Measurements from ENCODE around the gene ZNF2. TPM values are rescaled to one million over a fixed set of nuclear protein-coding genes. Genes with fewer than 3 reads are reported as not detected.

Gene ZNF2
- total and polyA plus RNA-seq, 2 of the 13 experiments (the other 11 are each of a cell fraction or from before 2014, with no cell fraction given): 4.3 to 6.1 TPM

- no peak for TF ChIP-seq NR3C1 (CRISPR knock-in tag; IDR thresholded peaks at IDR 0.05)
- TF ChIP-seq ZNF780A (CRISPR knock-in tag; IDR thresholded peaks at IDR 0.05): peak; percentile 87; the same call in 1 of the 2 replicates
- TF ChIP-seq ZNF619 (CRISPR knock-in tag; IDR thresholded peaks at IDR 0.05): peak; percentile 98
- 0 out of 2 replicates have a peak, but pooled peaks have one; percentile 11 for TF ChIP-seq ZNF546 (CRISPR knock-in tag; conservative IDR thresholded peaks at IDR 0.05)
- peak; percentile 21; the same call in 1 of the 2 replicates for TF ChIP-seq GFI1 (CRISPR knock-in tag; IDR thresholded peaks at IDR 0.05; ENCODE audit: borderline replicate concordance)
- no peak for TF ChIP-seq SNAI1 (CRISPR knock-in tag; IDR thresholded peaks at IDR 0.05; ENCODE audit: borderline replicate concordance)
- peak; percentile 66; the same call in 1 of the 2 replicates for TF ChIP-seq DR1 (CRISPR knock-in tag; IDR thresholded peaks at IDR 0.05)
- TF ChIP-seq, protein P1, sequence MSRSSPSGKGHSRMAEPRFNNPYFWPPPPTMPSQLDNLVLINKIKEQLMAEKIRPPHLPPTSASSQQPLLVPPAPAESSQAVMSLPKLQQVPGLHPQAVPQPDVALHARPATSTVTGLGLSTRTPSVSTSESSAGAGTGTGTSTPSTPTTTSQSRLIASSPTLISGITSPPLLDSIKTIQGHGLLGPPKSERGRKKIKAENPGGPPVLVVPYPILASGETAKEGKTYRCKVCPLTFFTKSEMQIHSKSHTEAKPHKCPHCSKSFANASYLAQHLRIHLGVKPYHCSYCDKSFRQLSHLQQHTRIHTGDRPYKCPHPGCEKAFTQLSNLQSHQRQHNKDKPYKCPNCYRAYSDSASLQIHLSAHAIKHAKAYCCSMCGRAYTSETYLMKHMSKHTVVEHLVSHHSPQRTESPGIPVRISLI (CRISPR knock-in tag; IDR thresholded peaks at IDR 0.05; ENCODE audit: borderline replicate concordance): peak; percentile 45; the same call in 1 of the 2 replicates
Measured at GRCh38 chr2:95165371-95166064, at the start of gene ZNF2 (continued).

GRCh38 chr2:95121093-95121406 lies 44.6 kb upstream of the ZNF2 start:
- DNase-seq (ENCODE audit: low spot score): peak; percentile 73
- Histone ChIP-seq H3K27me3 (ENCODE audit: control insufficient read depth in 1 of 2, insufficient read depth in 2 of 2, low read length in 2 of 2) (no peaks in the 10 kb centered on the region; a peak in 1 of 5 replicates), H3K4me2 (ENCODE audit: low read depth, low read length) (peak overlapping the region; percentile 99), H3K4me3 (replicated peaks in 1 of 3; ENCODE audit: insufficient read depth in 1 of 3, low read depth in 2 of 3, low read length in 3 of 3) (peak overlapping the region; percentile 76 to 96 (median 94)), H3K4me1 (ENCODE audit: insufficient read depth, low read length) (peaks cover 44% of the 10 kb centered on the region), H3K9ac (ENCODE audit: insufficient read depth, low read depth, low read length) (peak overlapping the region; percentile 91), H3K79me2 (ENCODE audit: insufficient read depth, low read length) (peaks cover 37% of the 10 kb centered on the region), H3K9me3 (ENCODE audit: low read length) (no peaks in the 10 kb centered on the region), H4K20me1 (ENCODE audit: insufficient read depth, low read length) (peaks cover 12% of the 10 kb centered on the region; the same call in 1 of the 2 replicates), H2AFZ (ENCODE audit: low read length) (peak overlapping the region; percentile 36), H3K36me3 (replicated peaks in 1 of 2; ENCODE audit: control insufficient read depth in 1 of 2, insufficient read depth in 2 of 2, low read length in 2 of 2) (peaks cover 2 to 12% of the 10 kb centered on the region in 2 experiments; a peak in 3 of 5 replicates), H3K27ac (ENCODE audit: extremely low read length, insufficient read depth, low read length) (peak overlapping the region; percentile 87)
- CTCF ChIA-PET (ENCODE audit: low intra/inter-chr PET ratio, low total read pairs): no interaction called here
- 1% methylated on average over 11 of the region's 11 CpGs for WGBS (ENCODE audit: low lambda C conversion rate)
- in situ Hi-C loops (cut with HindIII; ENCODE audit: extremely low pct_ligation_motif_present, low pct_unique_long_range_greater_than_20kb): no loop called here
- ATAC-seq: peak; percentile 33
- BruUV-seq (replicated peaks): TSS peak; percentile 48
- intact Hi-C loops (cut with micrococcal nuclease; ENCODE audit: unreplicated experiment): loop anchor here (2.0 kb wide), 1 partner anchor 44 kb away; the partner anchor contains the start of gene ZNF2
- POLR2A ChIA-PET: interaction anchor here (1.7 to 3.8 kb wide), 3 partner anchors 38 to 44 kb away, joined by 11 to 48 read pairs (median 13); partner anchors contain the start of genes ZNF2 and ZNF514
- FAIRE-seq: no peak
- TF ChIP-seq FOXA3 (CRISPR knock-in tag; IDR thresholded peaks at IDR 0.05) (0 out of 2 replicates have a peak, but pooled peaks have one; percentile 13), ZNF292 (CRISPR knock-in tag; IDR thresholded peaks at IDR 0.05; ENCODE audit: borderline replicate concordance, low read depth) (no peak; the same call in 1 of the 2 replicates), ZNF317 (CRISPR knock-in tag; IDR thresholded peaks at IDR 0.05) (peak; percentile 75; the same call in 1 of the 2 replicates), ZNF770 (CRISPR knock-in tag; IDR thresholded peaks at IDR 0.05) (no peak), ELF1 (CRISPR knock-in tag; IDR thresholded peaks at IDR 0.05) (no peak), ZNF296 (CRISPR knock-in tag; conservative IDR thresholded peaks at IDR 0.05) (no peak)
- TF ChIP-seq, protein P2, sequence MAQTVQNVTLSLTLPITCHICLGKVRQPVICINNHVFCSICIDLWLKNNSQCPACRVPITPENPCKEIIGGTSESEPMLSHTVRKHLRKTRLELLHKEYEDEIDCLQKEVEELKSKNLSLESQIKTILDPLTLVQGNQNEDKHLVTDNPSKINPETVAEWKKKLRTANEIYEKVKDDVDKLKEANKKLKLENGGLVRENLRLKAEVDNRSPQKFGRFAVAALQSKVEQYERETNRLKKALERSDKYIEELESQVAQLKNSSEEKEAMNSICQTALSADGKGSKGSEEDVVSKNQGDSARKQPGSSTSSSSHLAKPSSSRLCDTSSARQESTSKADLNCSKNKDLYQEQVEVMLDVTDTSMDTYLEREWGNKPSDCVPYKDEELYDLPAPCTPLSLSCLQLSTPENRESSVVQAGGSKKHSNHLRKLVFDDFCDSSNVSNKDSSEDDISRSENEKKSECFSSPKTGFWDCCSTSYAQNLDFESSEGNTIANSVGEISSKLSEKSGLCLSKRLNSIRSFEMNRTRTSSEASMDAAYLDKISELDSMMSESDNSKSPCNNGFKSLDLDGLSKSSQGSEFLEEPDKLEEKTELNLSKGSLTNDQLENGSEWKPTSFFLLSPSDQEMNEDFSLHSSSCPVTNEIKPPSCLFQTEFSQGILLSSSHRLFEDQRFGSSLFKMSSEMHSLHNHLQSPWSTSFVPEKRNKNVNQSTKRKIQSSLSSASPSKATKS (CRISPR knock-in tag; IDR thresholded peaks at IDR 0.05): peak; percentile 88; the same call in 1 of the 2 replicates
- TF ChIP-seq, protein P3, sequence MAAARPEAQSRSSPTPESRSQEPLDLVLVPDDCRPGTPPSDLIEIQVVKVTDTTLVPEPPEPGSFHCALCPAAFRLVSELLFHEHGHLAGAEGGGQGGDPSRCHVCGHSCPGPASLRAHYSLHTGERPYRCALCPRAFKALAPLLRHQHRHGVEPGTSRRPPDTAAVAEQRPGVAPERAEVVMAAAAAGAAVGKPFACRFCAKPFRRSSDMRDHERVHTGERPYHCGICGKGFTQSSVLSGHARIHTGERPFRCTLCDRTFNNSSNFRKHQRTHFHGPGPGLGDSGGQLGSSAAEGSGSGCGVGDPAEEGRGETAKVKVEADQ (CRISPR knock-in tag; IDR thresholded peaks at IDR 0.05; ENCODE audit: borderline replicate concordance): no peak

All from HepG2 (cell line).